ENCODE measurements around the gene GNB1.

DNA sequence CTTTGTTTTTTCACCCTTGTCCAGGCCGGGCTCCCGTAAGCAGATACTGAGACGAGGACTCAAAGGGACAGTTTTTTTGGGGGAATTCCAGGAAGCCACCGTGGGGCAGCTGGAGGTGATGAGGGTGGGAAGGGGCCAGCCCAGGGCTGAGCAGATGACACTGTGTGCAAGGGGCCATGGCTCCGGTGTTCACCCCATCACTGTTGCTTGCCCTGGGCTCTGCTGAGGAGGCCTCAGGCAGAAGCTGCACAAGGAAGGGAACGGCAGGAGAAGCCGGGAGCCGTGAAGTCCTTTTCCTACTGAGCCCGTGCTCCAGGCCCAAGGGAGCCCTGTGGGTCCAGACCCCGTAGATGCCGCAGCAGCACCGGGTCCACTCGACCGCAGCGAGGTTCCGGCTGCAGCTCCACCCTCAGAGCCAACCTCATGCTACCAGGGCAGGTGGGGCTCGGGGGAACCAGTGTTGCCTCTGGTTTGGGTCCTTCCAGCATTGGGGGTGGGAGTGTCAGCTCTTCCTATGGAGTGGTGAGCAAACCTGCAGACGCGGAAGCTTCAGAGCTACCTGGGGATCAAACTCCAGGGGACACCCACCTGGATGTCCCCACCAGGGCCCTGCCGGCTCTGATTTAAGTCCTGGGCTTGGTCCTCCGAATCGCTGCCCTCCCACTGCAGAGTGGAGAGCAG lies 19.9 kb upstream of the GNB1 start:
- TF ChIP-seq EZH2 (IDR thresholded peaks at IDR 0.05; ENCODE audit: borderline replicate concordance, low read depth, low read length, severe bottlenecking), result no peak
- TF ChIP-seq, protein P1, sequence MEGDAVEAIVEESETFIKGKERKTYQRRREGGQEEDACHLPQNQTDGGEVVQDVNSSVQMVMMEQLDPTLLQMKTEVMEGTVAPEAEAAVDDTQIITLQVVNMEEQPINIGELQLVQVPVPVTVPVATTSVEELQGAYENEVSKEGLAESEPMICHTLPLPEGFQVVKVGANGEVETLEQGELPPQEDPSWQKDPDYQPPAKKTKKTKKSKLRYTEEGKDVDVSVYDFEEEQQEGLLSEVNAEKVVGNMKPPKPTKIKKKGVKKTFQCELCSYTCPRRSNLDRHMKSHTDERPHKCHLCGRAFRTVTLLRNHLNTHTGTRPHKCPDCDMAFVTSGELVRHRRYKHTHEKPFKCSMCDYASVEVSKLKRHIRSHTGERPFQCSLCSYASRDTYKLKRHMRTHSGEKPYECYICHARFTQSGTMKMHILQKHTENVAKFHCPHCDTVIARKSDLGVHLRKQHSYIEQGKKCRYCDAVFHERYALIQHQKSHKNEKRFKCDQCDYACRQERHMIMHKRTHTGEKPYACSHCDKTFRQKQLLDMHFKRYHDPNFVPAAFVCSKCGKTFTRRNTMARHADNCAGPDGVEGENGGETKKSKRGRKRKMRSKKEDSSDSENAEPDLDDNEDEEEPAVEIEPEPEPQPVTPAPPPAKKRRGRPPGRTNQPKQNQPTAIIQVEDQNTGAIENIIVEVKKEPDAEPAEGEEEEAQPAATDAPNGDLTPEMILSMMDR (IDR thresholded peaks at IDR 0.05; ENCODE audit: borderline replicate concordance, extremely low read depth, low read length, poor library complexity, severe bottlenecking), result no peak

All from DND-41 (cell line).